MM.1S (cell line): ENCODE data around the gene RPS6KA2.

ENCODE experiments used
- DNase-seq: peaks from one replicate; pipeline ENCODE4 v3.0.0-alpha.2; 2015
- H2AFZ ChIP-seq: fragments of 300-600 bp; sonication (generic); 2 replicates; pipeline ENCODE4 v1.6.0; 2016; ENCODE audit warnings: antibody characterized with exemption, low read length
- H3F3A ChIP-seq: fragments of 300-600 bp; sonication (generic); 2 replicates; pipeline ENCODE4 v1.6.1; 2016; ENCODE audit warnings: mild to moderate bottlenecking, antibody characterized with exemption, low read length, moderate library complexity, mixed read lengths; ENCODE audit not compliant: insufficient read depth
- H3K27ac ChIP-seq: fragments of 300-600 bp; sonication (generic); 2 replicates; pipeline ENCODE4 v1.5.1; 2016; ENCODE audit warnings: mild to moderate bottlenecking, low read length
- H3K27me3 ChIP-seq: fragments of 300-600 bp; sonication (generic); replicated peaks from 2 replicates; pipeline ENCODE4 v1.6.0; 2016; ENCODE audit warnings: low read length; ENCODE audit not compliant: insufficient read depth
- H3K36me3 ChIP-seq: fragments of 300-600 bp; sonication (generic); replicated peaks from 2 replicates; pipeline ENCODE4 v1.6.1; 2016; ENCODE audit warnings: mild to moderate bottlenecking, low read length, mixed read lengths; ENCODE audit not compliant: insufficient read depth
- H3K4me1 ChIP-seq: fragments of 300-600 bp; sonication (generic); 2 replicates; pipeline ENCODE4 v1.6.1; 2016; ENCODE audit warnings: low read length, mixed read lengths
- H3K4me2 ChIP-seq: fragments of 300-600 bp; sonication (generic); 2 replicates; pipeline ENCODE4 v1.6.0; 2016; ENCODE audit warnings: low read depth, low read length
- H3K4me3 ChIP-seq: fragments of 300-600 bp; sonication (generic); 2 replicates; pipeline ENCODE4 v1.5.1; 2016; ENCODE audit warnings: low read length, mixed read lengths
- H3K79me2 ChIP-seq: fragments of 300-600 bp; sonication (generic); 2 replicates; pipeline ENCODE4 v1.6.1; 2016; ENCODE audit warnings: mixed run types, low read length, mixed read lengths
- H3K9ac ChIP-seq: fragments of 300-600 bp; sonication (generic); 2 replicates; pipeline ENCODE4 v1.6.1; 2016; ENCODE audit warnings: low read length, mixed read lengths
- H3K9me2 ChIP-seq: fragments of 300-600 bp; sonication (generic); replicated peaks from 2 replicates; pipeline ENCODE4 v1.6.1; 2016; ENCODE audit warnings: mild to moderate bottlenecking, low read length, mixed read lengths; ENCODE audit not compliant: insufficient read depth
- H3K9me3 ChIP-seq: fragments of 300-600 bp; sonication (generic); replicated peaks from 2 replicates; pipeline ENCODE4 v1.6.1; 2016; ENCODE audit warnings: mild to moderate bottlenecking, low read length, mixed read lengths; ENCODE audit not compliant: insufficient read depth
- H4K20me1 ChIP-seq: fragments of 300-600 bp; sonication (generic); 2 replicates; pipeline ENCODE4 v1.6.1; 2016; ENCODE audit warnings: mild to moderate bottlenecking, low read length, moderate library complexity, mixed read lengths; ENCODE audit not compliant: insufficient read depth
- CTCF ChIP-seq: fragments of 300-600 bp; sonication (generic); IDR thresholded peaks from 2 replicates; pipeline ENCODE4 v1.5.1; 2016; ENCODE audit warnings: antibody characterized with exemption, low read length, mixed read lengths
- EZH2 ChIP-seq: fragments of 300-600 bp; sonication (generic); optimal IDR thresholded peaks from 2 replicates; pipeline ENCODE3; 2017; ENCODE audit warnings: low read depth, mild to moderate bottlenecking, antibody characterized with exemption, low read length, mixed read lengths
- EZH2phosphoT487 ChIP-seq: fragments of 300-600 bp; sonication (generic); IDR thresholded peaks from 2 replicates; pipeline ENCODE4 v1.6.1; 2018; ENCODE audit warnings: antibody characterized with exemption, low read length

The RPS6KA2 gene

GRCh38 chr6:166640342-166641043 is 13.4 kb upstream of the RPS6KA2 start:
- no peaks in the 10 kb centered on the region for H4K20me1 ChIP-seq
- H3K4me2 ChIP-seq, result no peak overlapping the region
- no peak overlapping the region for H3K4me3 ChIP-seq
- no peaks in the 10 kb centered on the region for H3K79me2 ChIP-seq
- H3K9me2 ChIP-seq, result no peaks in the 10 kb centered on the region
- no peaks in the 10 kb centered on the region for H3K4me1 ChIP-seq
- H3F3A ChIP-seq, result no peaks in the 10 kb centered on the region
- no peaks in the 10 kb centered on the region for H3K36me3 ChIP-seq
- DNase-seq, result no peak
- no peak for TF ChIP-seq CTCF
- no peak for TF ChIP-seq EZH2
- no peak for TF ChIP-seq EZH2phosphoT487
- no peaks in the 10 kb centered on the region for H3K27me3 ChIP-seq
- no peak overlapping the region for H3K9ac ChIP-seq
- H3K27ac ChIP-seq, result no peak overlapping the region
- no peak overlapping the region for H2AFZ ChIP-seq
- no peaks in the 10 kb centered on the region for H3K9me3 ChIP-seq

- H3K4me3 ChIP-seq, result no peak overlapping the region
- H3K9me3 ChIP-seq, result no peaks in the 10 kb centered on the region
- no peak overlapping the region for H3K4me2 ChIP-seq
- H3K79me2 ChIP-seq, result no peaks in the 10 kb centered on the region
- H3K27ac ChIP-seq, result no peak overlapping the region
- TF ChIP-seq CTCF (no peak), EZH2phosphoT487 (no peak), EZH2 (no peak)
- no peaks in the 10 kb centered on the region for H4K20me1 ChIP-seq
- no peaks in the 10 kb centered on the region for H3K27me3 ChIP-seq
- H3K4me1 ChIP-seq, result no peaks in the 10 kb centered on the region
- no peak overlapping the region for H2AFZ ChIP-seq
- no peaks in the 10 kb centered on the region for H3K9me2 ChIP-seq
- no peak overlapping the region for H3K9ac ChIP-seq
- no peaks in the 10 kb centered on the region for H3K36me3 ChIP-seq
- H3F3A ChIP-seq, result no peaks in the 10 kb centered on the region
- no peak for DNase-seq
Measured at GRCh38 chr6:166639921-166640320, 12.9 kb upstream of the RPS6KA2 start.

GRCh38 chr6:166638573-166638964 is 11.5 kb upstream of the RPS6KA2 start:
- Histone ChIP-seq H2AFZ (no peak overlapping the region), H3K4me2 (no peak overlapping the region), H3K9ac (no peak overlapping the region), H3K9me2 (no peaks in the 10 kb centered on the region), H3K9me3 (no peaks in the 10 kb centered on the region), H3K36me3 (no peaks in the 10 kb centered on the region), H3K4me1 (no peaks in the 10 kb centered on the region), H3K27ac (no peak overlapping the region), H3K27me3 (no peaks in the 10 kb centered on the region), H3K79me2 (no peaks in the 10 kb centered on the region), H4K20me1 (no peaks in the 10 kb centered on the region), H3K4me3 (no peak overlapping the region), H3F3A (no peaks in the 10 kb centered on the region)
- TF ChIP-seq CTCF (no peak), EZH2phosphoT487 (no peak), EZH2 (no peak)
- DNase-seq, result no peak
